Loucy (cell line): ENCODE results near the gene DHX34.

Experiments
- H2AFZ ChIP-seq: fragments of 200-600 bp; sonication (generic); 2 replicates; pipeline ENCODE4 v1.6.0; 2016; ENCODE audit warnings: antibody characterized with exemption, mild to moderate bottlenecking, low read length, moderate library complexity
- H3F3A ChIP-seq: fragments of 200-600 bp; 2 replicates; pipeline ENCODE4 v1.6.0; 2016; ENCODE audit warnings: antibody characterized with exemption, low read depth, mild to moderate bottlenecking
- H3K27me3 ChIP-seq: fragments of 200-600 bp; sonication (generic); 2 replicates; pipeline ENCODE4 v1.6.1; 2014; ENCODE audit warnings: low read length, mild to moderate bottlenecking; ENCODE audit not compliant: insufficient read depth, poor library complexity, severe bottlenecking
- H3K36me3 ChIP-seq: fragments of 200-600 bp; sonication (generic); 2 replicates; pipeline ENCODE4 v1.6.1; 2016; ENCODE audit warnings: low read length; ENCODE audit not compliant: insufficient read depth
- H3K4me1 ChIP-seq: fragments of 200-600 bp; sonication (generic); 2 replicates; pipeline ENCODE4 v1.5.1; 2014; ENCODE audit warnings: low read length, mild to moderate bottlenecking; ENCODE audit not compliant: insufficient read depth, poor library complexity, severe bottlenecking
- H3K4me2 ChIP-seq: fragments of 200-600 bp; sonication (generic); 2 replicates; pipeline ENCODE4 v1.6.0; 2014; ENCODE audit warnings: antibody characterized with exemption, low read length, low read depth, mild to moderate bottlenecking; ENCODE audit not compliant: poor library complexity, severe bottlenecking
- H3K4me3 ChIP-seq: fragments of 200-600 bp; sonication (generic); 2 replicates; pipeline ENCODE4 v1.5.1; 2014; ENCODE audit warnings: low read length, mild to moderate bottlenecking, mixed read lengths; ENCODE audit not compliant: poor library complexity, severe bottlenecking
- H3K79me2 ChIP-seq: fragments of 200-600 bp; sonication (generic); 2 replicates; pipeline ENCODE4 v1.6.1; 2014; ENCODE audit warnings: low read length; ENCODE audit not compliant: insufficient read depth
- H3K9ac ChIP-seq: fragments of 200-600 bp; sonication (generic); 2 replicates; pipeline ENCODE4 v1.6.0; 2014; ENCODE audit warnings: mild to moderate bottlenecking, low read depth, low read length, moderate library complexity; ENCODE audit not compliant: poor library complexity, severe bottlenecking
- H3K9me2 ChIP-seq: fragments of 200-600 bp; sonication (generic); replicated peaks from 2 replicates; pipeline ENCODE4 v1.6.1; 2016; ENCODE audit warnings: low read depth, low read length, mixed read lengths
- H3K9me3 ChIP-seq: fragments of 200-600 bp; sonication (generic); 2 replicates; pipeline ENCODE4 v1.6.1; 2014; ENCODE audit warnings: mild to moderate bottlenecking, antibody characterized with exemption, low read length, low read depth; ENCODE audit not compliant: insufficient read depth
- H4K20me1 ChIP-seq: fragments of 200-600 bp; sonication (generic); 2 replicates; pipeline ENCODE4 v1.6.0; 2014; ENCODE audit warnings: antibody characterized with exemption, low read length, mild to moderate bottlenecking; ENCODE audit not compliant: insufficient read depth, poor library complexity, severe bottlenecking
- CTCF ChIP-seq: fragments of 200-600 bp; sonication (generic); conservative IDR thresholded peaks from 2 replicates; pipeline ENCODE4 v1.5.1; 2014; ENCODE audit warnings: mild to moderate bottlenecking, antibody characterized with exemption, low read length
- EZH2phosphoT487 ChIP-seq: fragments of 200-600 bp; IDR thresholded peaks from 2 replicates; pipeline ENCODE4 v1.6.1; 2018; ENCODE audit warnings: antibody characterized with exemption, mild to moderate bottlenecking, moderate library complexity, borderline replicate concordance

The DHX34 gene

GRCh38 chr19:47405197-47405550 is 56.1 kb downstream of the DHX34 start:
- no peaks in the 10 kb centered on the region for H4K20me1 ChIP-seq
- no peaks in the 10 kb centered on the region for H3F3A ChIP-seq
- no peaks in the 10 kb centered on the region for H3K27me3 ChIP-seq
- H3K9me2 ChIP-seq: no peaks in the 10 kb centered on the region
- H3K9ac ChIP-seq: no peak overlapping the region
- no peak overlapping the region for H3K4me2 ChIP-seq
- H3K79me2 ChIP-seq: no peaks in the 10 kb centered on the region
- H3K36me3 ChIP-seq: no peaks in the 10 kb centered on the region
- no peaks in the 10 kb centered on the region for H3K9me3 ChIP-seq
- TF ChIP-seq EZH2phosphoT487 (no peak), CTCF (no peak)
- H3K4me1 ChIP-seq: no peaks in the 10 kb centered on the region
- no peak overlapping the region for H2AFZ ChIP-seq
- H3K4me3 ChIP-seq: no peak overlapping the region

- no peak for TF ChIP-seq CTCF
- Histone ChIP-seq H3K36me3 (no peaks in the 10 kb centered on the region), H3K4me3 (no peak overlapping the region), H3K9me2 (no peaks in the 10 kb centered on the region), H4K20me1 (no peaks in the 10 kb centered on the region), H3K4me2 (no peak overlapping the region), H2AFZ (no peak overlapping the region), H3K9ac (no peak overlapping the region), H3F3A (no peaks in the 10 kb centered on the region), H3K4me1 (no peaks in the 10 kb centered on the region), H3K27me3 (no peaks in the 10 kb centered on the region), H3K79me2 (no peaks in the 10 kb centered on the region), H3K9me3 (no peaks in the 10 kb centered on the region)
These were observed 56.8 kb downstream of the DHX34 start for GRCh38 chr19:47405854-47406417.

- Histone ChIP-seq H3K4me1 (no peaks in the 10 kb centered on the region), H3K4me3 (no peak overlapping the region), H3F3A (no peaks in the 10 kb centered on the region), H2AFZ (no peak overlapping the region), H3K9me2 (no peaks in the 10 kb centered on the region), H4K20me1 (no peaks in the 10 kb centered on the region), H3K9me3 (no peaks in the 10 kb centered on the region), H3K27me3 (no peaks in the 10 kb centered on the region), H3K36me3 (no peaks in the 10 kb centered on the region), H3K79me2 (no peaks in the 10 kb centered on the region), H3K4me2 (no peak overlapping the region), H3K9ac (no peak overlapping the region)
- TF ChIP-seq CTCF: no peak
- TF ChIP-seq EZH2phosphoT487: no peak
These were observed 57.7 kb downstream of the DHX34 start for GRCh38 chr19:47406711-47407416.
